H1 (cell line): ENCODE measurements around the gene VSIR. TPM values are rescaled to one million over a fixed set of nuclear protein-coding genes. Genes with fewer than 3 reads are reported as not detected.
A peak's percentile ranks its signal among the peaks of the same experiment; 100 is the strongest.

Experiments used
- CTCF ChIA-PET: fragments of 300-600 bp; sonication (Branson Sonifier 250); formaldehyde crosslinking; loops from one replicate; lab custom pipeline; 2021; ENCODE audit not compliant: partially characterized antibody; lab: Charles Lee
- POLR2A ChIA-PET: fragments of 300-600 bp; sonication (Branson Sonifier 250); formaldehyde crosslinking; loops from one replicate; lab custom pipeline; 2021; ENCODE audit warnings: inconsistent platforms; ENCODE audit not compliant: partially characterized antibody; lab: Charles Lee
- DNase-seq, 2 experiments: peaks; one replicate each; pipeline versions ENCODE4 v3.0.0 to v3.0.0-alpha.2; 2010 to 2022; ENCODE audit warnings: low spot score in 2 of 2, low read depth in 1 of 2, mixed read lengths in 1 of 2
- FAIRE-seq: peaks from 2 replicates; lab custom pipeline; 2011; peaks lifted over from hg19 to GRCh38; lab: Jason Lieb, UNC
- H2AFZ ChIP-seq: 2 replicates; pipeline ENCODE4 v1.8.1; 2012; ENCODE audit warnings: low read length, inconsistent platforms
- H2AK5ac ChIP-seq: 2 replicates; pipeline ENCODE4 v1.6.1; 2013; ENCODE audit warnings: low read depth, low read length
- H2BK120ac ChIP-seq: replicated peaks from 2 replicates; pipeline ENCODE3; 2013; ENCODE audit warnings: low read depth, low read length, inconsistent platforms
- H2BK12ac ChIP-seq: 2 replicates; pipeline ENCODE4 v1.6.1; 2013; ENCODE audit warnings: low read depth, low read length
- H2BK15ac ChIP-seq: 2 replicates; pipeline ENCODE4 v1.6.1; 2013; ENCODE audit warnings: low read length
- H2BK20ac ChIP-seq: 2 replicates; pipeline ENCODE4 v1.6.1; 2013; ENCODE audit warnings: low read length
- H2BK5ac ChIP-seq: 2 replicates; pipeline ENCODE4 v1.6.1; 2013; ENCODE audit warnings: low read depth, low read length
- H3K14ac ChIP-seq: 2 replicates; pipeline ENCODE4 v1.6.1; 2013; ENCODE audit warnings: inconsistent platforms; ENCODE audit not compliant: insufficient read length
- H3K18ac ChIP-seq: 2 replicates; pipeline ENCODE4 v1.6.1; 2013; ENCODE audit warnings: low read length; ENCODE audit errors: extremely low read depth
- H3K23ac ChIP-seq: 2 replicates; pipeline ENCODE4 v1.6.1; 2013; ENCODE audit warnings: inconsistent platforms; ENCODE audit not compliant: insufficient read length
- H3K23me2 ChIP-seq: 2 replicates; pipeline ENCODE4 v1.6.1; 2013; ENCODE audit warnings: low read depth, low read length
- H3K27ac ChIP-seq: 2 replicates; pipeline ENCODE4 v1.6.1; 2011; ENCODE audit warnings: low read depth, low read length, inconsistent platforms
- H3K27me3 ChIP-seq, 4 experiments: replicated peaks in 1 of 4; 1 replicate in 1 of 4; 2 replicates in 3 of 4; pipeline versions ENCODE4 v1.6.1 to v1.8.1; 2011 to 2013; ENCODE audit warnings: low read length in 3 of 4, mild to moderate bottlenecking in 3 of 4, inconsistent platforms in 2 of 4, mixed read lengths in 2 of 4, moderate library complexity in 1 of 4; ENCODE audit not compliant: control insufficient read depth in 3 of 4, insufficient read depth in 3 of 4; ENCODE audit errors: extremely low read depth in 1 of 4
- H3K36me3 ChIP-seq, 4 experiments: 2 replicates each; pipeline versions ENCODE4 v1.6.1 to v1.8.1; 2011 to 2013; ENCODE audit warnings: mild to moderate bottlenecking in 4 of 4, low read length in 3 of 4, moderate library complexity in 2 of 4, control low read depth in 1 of 4, inconsistent platforms in 1 of 4; ENCODE audit not compliant: insufficient read depth in 4 of 4, control insufficient read depth in 2 of 4
- H3K4ac ChIP-seq: replicated peaks from 2 replicates; pipeline ENCODE3; 2013; ENCODE audit warnings: low read length, low read depth, mixed read lengths, inconsistent platforms; ENCODE audit not compliant: insufficient read length
- H3K4me1 ChIP-seq, 4 experiments: replicated peaks in 1 of 4; 1 replicate in 1 of 4; 2 replicates in 3 of 4; pipeline versions ENCODE4 v1.6.1 to v1.8.1; 2011 to 2013; ENCODE audit warnings: low read length in 3 of 4, inconsistent platforms in 2 of 4, mixed read lengths in 1 of 4; ENCODE audit not compliant: insufficient read depth in 4 of 4, control insufficient read depth in 3 of 4
- H3K4me2 ChIP-seq, 2 experiments: 2 replicates each; pipeline versions ENCODE4 v1.6.1 to v1.8.1; 2011 to 2013; ENCODE audit warnings: low read depth in 2 of 2, low read length in 2 of 2, control low read depth in 1 of 2, inconsistent platforms in 1 of 2, mild to moderate bottlenecking in 1 of 2; ENCODE audit not compliant: insufficient read depth in 1 of 2
- H3K4me3 ChIP-seq, 4 experiments: fragments of 200-600, 300-600 bp in 1 of 4; sonication (generic), shearing (Covaris generic), sonication (Bioruptor Twin) in 1 of 4; 2 replicates each; pipeline versions ENCODE4 v1.5.1 to v1.8.1; 2011 to 2016; ENCODE audit warnings: low read length in 4 of 4, low read depth in 3 of 4, control low read depth in 2 of 4, inconsistent platforms in 2 of 4, mild to moderate bottlenecking in 2 of 4, mixed read lengths in 1 of 4, moderate library complexity in 1 of 4; ENCODE audit not compliant: insufficient read depth in 2 of 4; ENCODE audit errors: extremely low read depth in 1 of 4
- H3K56ac ChIP-seq: replicated peaks from 2 replicates; pipeline ENCODE3; 2013; ENCODE audit warnings: low read depth, mild to moderate bottlenecking, mixed read lengths, low read length, inconsistent platforms; ENCODE audit not compliant: insufficient read length
- H3K79me1 ChIP-seq: 2 replicates; pipeline ENCODE4 v1.6.1; 2013; ENCODE audit warnings: low read depth, low read length, control low read depth
- H3K79me2 ChIP-seq, 2 experiments: 2 replicates each; pipeline versions ENCODE4 v1.6.1 to v1.8.1; 2012 to 2013; ENCODE audit warnings: low read length in 2 of 2, mild to moderate bottlenecking in 2 of 2, inconsistent platforms in 1 of 2; ENCODE audit not compliant: insufficient read depth in 2 of 2, control insufficient read depth in 1 of 2
- H3K9ac ChIP-seq, 4 experiments: replicated peaks in 1 of 4; 1 replicate in 1 of 4; 2 replicates in 3 of 4; pipeline versions ENCODE4 v1.6.1 to v1.8.1; 2011 to 2013; ENCODE audit warnings: low read depth in 3 of 4, low read length in 3 of 4, control low read depth in 2 of 4, mild to moderate bottlenecking in 2 of 4, moderate library complexity in 2 of 4, inconsistent platforms in 1 of 4; ENCODE audit errors: extremely low read depth in 1 of 4
- H3K9me3 ChIP-seq, 2 experiments: 2 replicates each; pipeline versions ENCODE4 v1.6.1 to v1.8.1; 2012 to 2013; ENCODE audit warnings: mild to moderate bottlenecking in 2 of 2, moderate library complexity in 2 of 2, control low read depth in 1 of 2, inconsistent platforms in 1 of 2, low read depth in 1 of 2, low read length in 1 of 2, mixed read lengths in 1 of 2; ENCODE audit not compliant: insufficient read depth in 2 of 2
- H4K20me1 ChIP-seq, 2 experiments: replicated peaks in 1 of 2; 2 replicates each; pipeline versions ENCODE3 to v1.8.1; 2011 to 2013; ENCODE audit warnings: inconsistent platforms in 2 of 2, low read length in 2 of 2, mild to moderate bottlenecking in 1 of 2; ENCODE audit not compliant: insufficient read depth in 2 of 2, control insufficient read depth in 1 of 2
- H4K5ac ChIP-seq: 2 replicates; pipeline ENCODE4 v1.6.1; 2013; ENCODE audit warnings: low read length, low read depth, mixed read lengths, inconsistent platforms; ENCODE audit not compliant: insufficient read length
- H4K8ac ChIP-seq: 2 replicates; pipeline ENCODE4 v1.8.0; 2013; ENCODE audit warnings: mild to moderate bottlenecking, moderate library complexity, low read length, inconsistent platforms; ENCODE audit not compliant: insufficient read depth; ENCODE audit errors: extremely low read depth
- H4K91ac ChIP-seq: replicated peaks from 2 replicates; pipeline ENCODE3; 2013; ENCODE audit warnings: low read length, mixed read lengths, inconsistent platforms; ENCODE audit not compliant: insufficient read length
- CTCF ChIP-seq, 3 experiments: IDR thresholded peaks; 1 replicate in 2 of 3; 2 replicates in 1 of 3; pipeline versions ENCODE4 v1.5.1 to v1.6.1; 2011; ENCODE audit warnings: low read length in 3 of 3, mild to moderate bottlenecking in 3 of 3, inconsistent platforms in 2 of 3, low read depth in 1 of 3, moderate library complexity in 1 of 3; ENCODE audit not compliant: insufficient read depth in 1 of 3; ENCODE audit errors: control extremely low read depth in 1 of 3
- EGR1 ChIP-seq: IDR thresholded peaks from 2 replicates; pipeline ENCODE4 v1.6.1; 2011; ENCODE audit warnings: low read depth, low read length, borderline replicate concordance
- WGBS, 2 experiments: shearing (Covaris generic) in 1 of 2; methylation state at CpG; one replicate each; pipeline versions ENCODE4 v1.1.6 to v1.1.7; 2013 to 2015; ENCODE audit warnings: low lambda C conversion rate in 2 of 2, mixed read lengths in 2 of 2, inconsistent platforms in 1 of 2, low coverage in 1 of 2, missing lambda C conversion rate in 1 of 2; ENCODE audit not compliant: insufficient replicate concordance in 2 of 2, insufficient coverage in 1 of 2, insufficient read length in 1 of 2; ENCODE audit errors: extremely low coverage in 1 of 2, missing lambda C conversion rate in 1 of 2; 5-methylcytosine and 5-hydroxymethylcytosine counted together
- polyA plus RNA-seq, 7 experiments: library from polyadenylated mRNA; depleted of rRNA in 3 of 7; stranded (reverse) in 5 of 7; unstranded in 2 of 7; fragments of >200 nt in 5 of 7; fragments of 200-250 nt in 2 of 7; gene quantifications; 1 replicate in 5 of 7; 2 replicates in 1 of 7; 4 replicates in 1 of 7; pipeline versions ENCODE4 v1.2.1 to v1.2.3, GENCODE V29; 2011 to 2013; ENCODE audit warnings: missing spikeins in 2 of 7, mixed read lengths in 2 of 7
- total RNA-seq: library from RNA; stranded (reverse); fragmentation: NEBNext Ultra II Directional; extraction: Animal tissue kit (Norgen Biotek cat#: 25700); gene quantifications from 2 replicates; pipeline ENCODE4 v1.2.1, GENCODE V29; 2021

VSIR gene
- total and polyA plus RNA-seq, 2 of the 8 experiments (the other 6 are each of a cell fraction or from before 2014, with no cell fraction given) = 0.33 TPM; not detected in 1

- WGBS, 2 experiments = 73% methylated on average over 10 of the region's 12 CpGs; no CpG with 5 or more reads in 1 of the 2 experiments
- H2AFZ ChIP-seq = peak overlapping the region; percentile 68; the same call in 1 of the 2 replicates
- H4K8ac ChIP-seq = peak overlapping the region; percentile 22
- no peak overlapping the region for H4K5ac ChIP-seq
- H3K23me2 ChIP-seq = no peaks in the 10 kb centered on the region
- no peaks in the 10 kb centered on the region for H3K36me3 ChIP-seq
- H2BK20ac ChIP-seq = no peak overlapping the region
- H3K18ac ChIP-seq = no peak overlapping the region; the same call in 1 of the 2 replicates
- peak overlapping the region; percentile 23 for H4K91ac ChIP-seq
- H3K79me2 ChIP-seq = no peaks in the 10 kb centered on the region
- no peaks in the 10 kb centered on the region for H3K79me1 ChIP-seq
- H2BK5ac ChIP-seq = peak overlapping the region; percentile 16; the same call in 1 of the 2 replicates
- no peak overlapping the region for H3K4ac ChIP-seq
- H2BK120ac ChIP-seq = no peak overlapping the region
- peaks cover 0 to 3% (median 0%) of the 10 kb centered on the region in 4 experiments; a peak in 1 of 7 replicates for H3K27me3 ChIP-seq
- H3K9ac ChIP-seq = no peak overlapping the region
- CTCF ChIA-PET = interaction anchor here (0.5 to 3.3 kb wide), 18 partner anchors 8 to 508 kb away, joined by 3 to 12 read pairs (median 3); partner anchors contain the start of genes SLC29A3 and VSIR
- TF ChIP-seq CTCF (IDR thresholded peaks at IDR 0.05; ENCODE audit: control extremely low read depth in 1 of 3, insufficient read depth in 1 of 3, low read depth in 1 of 3, low read length in 3 of 3) (peak in 2 of 3 experiments; percentile 10 to 15; a peak in 2 of 4 replicates), EGR1 (no peak)
- DNase-seq = no peak
- H3K14ac ChIP-seq = no peak overlapping the region
- H3K56ac ChIP-seq = no peak overlapping the region
- POLR2A ChIA-PET = no interaction called here
- H4K20me1 ChIP-seq = no peaks in the 10 kb centered on the region
- no peak overlapping the region for H3K4me2 ChIP-seq
- peaks cover 0 to 6% (median 0%) of the 10 kb centered on the region in 4 experiments; a peak in 1 of 7 replicates for H3K4me1 ChIP-seq
- no peak for FAIRE-seq
- H3K23ac ChIP-seq = no peak overlapping the region
- 0 out of 2 replicates have a peak overlapping the region, but pooled peaks have one; percentile 9 for H2BK12ac ChIP-seq
- H3K4me3 ChIP-seq = no peak overlapping the region
- no peaks in the 10 kb centered on the region for H3K9me3 ChIP-seq
- H2AK5ac ChIP-seq = no peak overlapping the region
- H2BK15ac ChIP-seq = no peak overlapping the region
- no peak overlapping the region for H3K27ac ChIP-seq
These were observed 59.9 kb downstream of the VSIR start for GRCh38 chr10:71713135-71714030.
